CD4-positive, alpha-beta T cell treated with Interleukin-21 for 1 hour (primary cell): ENCODE results near the gene MGME1.

Experiments used
- DNase-seq: peaks from one replicate; pipeline ENCODE4 v3.0.0-alpha.2; 2020

MGME1 gene

DNA sequence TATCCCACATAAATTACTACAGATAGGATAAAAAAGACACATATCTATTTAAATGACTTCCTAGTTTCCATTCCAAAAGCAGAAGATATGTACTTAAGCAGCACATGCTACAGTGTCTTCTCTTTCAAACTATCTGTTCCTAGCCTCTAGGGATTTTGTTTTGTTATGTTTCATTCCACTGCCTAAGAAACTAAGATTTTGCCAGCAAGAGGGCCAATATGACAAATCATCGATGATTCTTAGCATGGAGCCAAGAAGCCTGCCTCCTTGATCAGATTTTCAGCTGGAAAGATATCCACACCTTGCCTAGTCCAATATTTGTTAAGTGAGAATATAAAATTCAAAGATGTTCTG lies 7.3 kb upstream of the MGME1 start:
- DNase-seq: no peak

GRCh38 chr20:17963114-17963897 lies 5.5 kb upstream of the MGME1 start:
- DNase-seq: no peak

- no peak for DNase-seq
These were observed 4.7 kb upstream of the MGME1 start for GRCh38 chr20:17964073-17964472.

DNA sequence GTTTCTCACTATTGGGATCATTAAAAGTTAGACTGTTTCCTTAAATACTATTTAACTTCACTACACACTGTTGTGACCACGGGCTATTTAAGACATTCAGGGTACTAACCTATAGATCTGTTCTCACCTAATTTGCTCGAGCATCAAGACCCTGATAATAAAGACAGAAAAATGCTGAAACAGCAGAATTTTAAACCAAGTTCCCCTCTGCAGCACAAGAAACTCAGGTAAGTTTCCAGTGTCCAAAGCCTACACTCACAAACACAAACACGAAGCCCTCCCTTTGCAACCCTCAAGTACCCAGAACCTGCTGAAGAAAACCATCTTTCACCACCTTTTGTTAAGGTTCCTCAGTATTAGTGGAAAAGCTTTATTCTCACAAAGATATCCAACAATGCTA lies 4.2 kb upstream of the MGME1 start:
- DNase-seq: no peak

- peak; percentile 36 for DNase-seq
These were observed 3.6 kb upstream of the MGME1 start for GRCh38 chr20:17965042-17965697.

DNA sequence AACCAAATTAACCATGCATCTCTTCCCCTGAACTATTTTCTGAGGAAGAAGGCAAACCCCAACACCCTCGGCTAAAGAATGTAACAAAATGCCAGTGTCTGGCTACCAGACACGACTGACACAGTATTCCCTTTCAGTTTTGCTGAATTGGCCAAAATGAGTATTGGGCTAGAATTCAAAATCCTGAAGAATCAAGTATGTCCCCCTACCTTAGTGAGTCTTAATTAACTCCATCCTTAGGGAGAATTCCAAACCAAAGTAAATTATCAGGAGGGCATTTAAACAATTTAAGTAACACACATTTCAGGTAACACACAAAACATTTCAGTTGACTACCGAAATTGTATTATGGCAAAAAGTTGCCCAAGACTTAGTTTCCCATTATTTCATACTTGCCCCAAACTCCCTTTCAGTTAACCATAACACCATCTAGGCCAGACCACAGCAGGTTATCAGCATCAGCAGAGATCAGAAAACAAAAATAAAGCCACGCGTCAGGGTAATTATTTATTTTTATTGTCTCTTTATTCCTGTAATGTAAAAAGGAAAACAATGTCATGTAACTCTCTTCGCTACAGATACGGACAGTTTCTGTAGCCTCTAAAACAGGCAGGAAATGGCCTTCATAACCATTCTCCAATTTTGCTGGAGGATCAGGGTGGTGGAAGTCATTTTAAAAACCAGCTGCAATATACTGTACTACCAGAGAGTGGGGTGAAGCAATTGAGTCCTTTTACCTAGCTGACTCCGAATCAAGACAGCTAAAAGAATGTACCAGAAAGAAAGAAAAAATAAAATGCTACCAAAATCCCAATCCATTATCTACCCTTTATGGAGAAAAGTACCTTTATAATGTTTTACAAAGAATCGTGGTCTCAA lies 2.1 kb upstream of the MGME1 start:
- peak; percentile 61 for DNase-seq

- peak; percentile 42 for DNase-seq
These were observed 1.1 kb upstream of the MGME1 start for GRCh38 chr20:17967521-17968365.

DNA sequence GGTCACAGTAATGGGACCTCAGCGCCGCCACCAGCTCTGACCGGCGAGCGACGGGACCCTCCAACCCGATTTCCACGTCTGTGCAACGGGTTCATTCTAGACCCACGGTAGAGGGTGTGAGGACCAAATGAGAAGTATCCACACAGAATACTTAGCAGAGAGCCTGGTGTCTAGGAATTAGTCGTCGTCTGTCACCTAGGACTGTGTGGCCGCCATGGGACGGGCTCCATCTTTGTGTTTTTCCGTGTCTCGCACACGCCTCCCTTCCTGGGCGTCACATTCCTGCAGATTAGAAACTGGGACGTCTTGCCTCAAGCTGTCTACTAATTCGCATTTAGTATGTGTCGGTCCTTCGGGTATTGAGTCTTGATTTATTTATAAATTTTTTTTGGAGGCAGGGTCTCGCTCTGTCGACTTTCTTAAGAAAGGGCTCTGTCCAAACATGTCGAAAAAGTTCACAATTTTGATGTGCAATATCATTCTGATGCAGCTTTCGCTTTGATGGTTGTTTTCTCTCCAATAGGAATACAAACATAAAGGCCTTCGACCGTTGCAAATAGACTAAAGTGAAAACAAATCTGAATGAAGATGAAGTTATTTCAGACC lies 563 bp downstream of the MGME1 start:
- peak; percentile 48 for DNase-seq

- DNase-seq: peak; percentile 58
These were observed 1.1 kb downstream of the MGME1 start for GRCh38 chr20:17969884-17970409.

DNA sequence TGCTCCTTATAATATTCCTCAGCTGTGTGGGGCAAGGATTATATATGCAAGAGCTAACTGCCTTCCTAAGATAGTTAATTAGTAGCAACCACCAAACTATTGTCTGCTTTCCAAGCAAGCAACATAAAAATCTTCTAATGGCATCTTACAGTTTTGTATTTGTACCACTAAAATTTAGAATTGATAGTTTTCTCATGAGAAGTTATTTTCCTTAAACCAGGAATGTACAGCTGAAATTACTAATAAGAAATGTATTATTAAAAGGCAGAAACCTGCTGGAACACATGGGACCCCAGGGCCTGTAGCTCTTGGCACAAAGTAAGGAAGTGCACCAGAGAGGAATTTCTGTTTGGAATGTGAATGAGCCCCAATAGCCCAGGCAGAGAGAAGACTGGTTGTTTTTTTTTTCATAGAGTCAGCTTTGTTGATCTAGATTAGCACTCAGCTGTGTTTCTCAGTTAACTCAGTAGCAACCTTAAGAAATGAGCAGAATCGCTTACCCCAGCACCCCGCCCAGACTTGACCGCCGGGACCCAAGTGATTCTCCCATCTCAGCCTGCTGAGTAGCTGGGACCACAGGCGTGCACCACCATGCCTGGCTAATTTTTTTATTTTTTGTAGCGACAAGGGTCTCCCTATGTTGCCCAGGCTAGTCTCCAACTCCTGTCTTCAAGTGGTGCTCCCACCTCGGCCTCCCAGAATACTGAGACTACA lies 2.6 kb downstream of the MGME1 start:
- no peak for DNase-seq

- DNase-seq: no peak
These were observed 3.3 kb downstream of the MGME1 start for GRCh38 chr20:17972121-17972520.

DNA sequence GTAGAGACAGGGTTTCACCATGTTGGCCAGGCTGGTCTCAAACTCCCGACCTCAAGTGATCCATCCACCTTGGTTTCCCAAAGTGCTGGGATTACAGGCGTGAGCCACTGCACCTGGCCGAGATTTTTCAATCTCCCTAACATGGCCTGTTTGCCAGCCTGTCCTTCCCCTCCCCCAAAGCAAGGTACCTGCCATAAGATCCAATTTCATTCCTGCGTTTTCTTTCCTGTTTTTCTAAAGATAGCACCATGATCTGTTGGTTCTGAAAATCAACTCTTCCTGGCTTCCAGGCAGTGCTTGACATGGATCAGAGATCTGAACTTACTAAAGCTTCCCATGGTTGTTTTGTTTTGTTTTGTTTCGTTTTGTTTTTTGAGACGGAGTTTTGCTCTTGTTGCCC lies 7.5 kb downstream of the MGME1 start:
- no peak for DNase-seq

GRCh38 chr20:17985388-17986018 lies 16.7 kb downstream of the MGME1 start:
- no peak for DNase-seq

DNA sequence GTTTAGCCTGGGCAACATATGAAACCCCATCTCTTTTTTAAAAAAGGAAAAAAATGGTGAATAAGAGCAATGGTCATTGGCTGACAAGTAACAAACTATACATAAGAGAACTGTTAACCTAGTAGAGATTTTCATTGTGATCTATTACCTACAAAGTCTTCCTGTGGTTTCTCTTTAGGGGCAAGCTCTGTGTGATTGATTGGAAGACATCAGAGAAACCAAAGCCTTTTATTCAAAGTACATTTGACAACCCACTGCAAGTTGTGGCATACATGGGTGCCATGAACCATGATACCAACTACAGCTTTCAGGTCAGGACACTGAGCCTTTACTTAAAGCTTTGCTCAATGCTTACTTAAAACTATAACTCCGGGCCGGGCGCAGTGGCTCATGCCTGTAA lies 19.2 kb downstream of the MGME1 start:
- DNase-seq: peak; percentile 26

DNA sequence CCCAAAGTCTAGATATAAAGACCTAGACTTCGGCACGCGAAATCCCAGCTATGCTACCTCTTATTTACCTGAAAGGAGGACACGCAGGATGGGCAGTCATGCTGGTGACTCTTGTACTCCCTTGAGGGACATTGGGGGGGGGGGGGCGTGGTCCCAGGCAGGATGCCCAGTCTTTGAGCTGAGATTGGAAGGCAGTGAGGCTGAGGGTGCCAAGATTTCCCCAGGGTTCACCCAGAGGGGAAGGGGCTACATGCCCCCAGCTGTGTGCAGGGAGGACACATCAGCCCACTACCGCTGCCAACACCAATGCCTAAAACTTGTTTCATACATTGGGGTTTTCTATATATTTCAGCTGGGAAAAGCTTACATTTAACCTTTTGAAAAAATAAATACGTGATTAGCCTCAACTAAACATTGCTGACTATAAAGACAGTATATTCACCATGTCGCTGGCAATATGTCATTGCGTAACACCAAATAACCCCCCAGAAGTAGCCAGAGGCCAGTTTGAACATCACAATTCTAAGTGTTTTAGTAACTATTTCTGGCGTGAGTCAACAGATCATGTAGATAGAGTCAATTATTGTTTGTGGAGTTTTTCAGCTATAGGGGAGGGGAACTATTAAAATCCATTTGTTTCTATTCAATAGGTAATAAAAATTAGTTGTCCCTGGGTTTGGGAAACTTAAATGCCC lies 21.6 kb downstream of the MGME1 start:
- no peak for DNase-seq

DNA sequence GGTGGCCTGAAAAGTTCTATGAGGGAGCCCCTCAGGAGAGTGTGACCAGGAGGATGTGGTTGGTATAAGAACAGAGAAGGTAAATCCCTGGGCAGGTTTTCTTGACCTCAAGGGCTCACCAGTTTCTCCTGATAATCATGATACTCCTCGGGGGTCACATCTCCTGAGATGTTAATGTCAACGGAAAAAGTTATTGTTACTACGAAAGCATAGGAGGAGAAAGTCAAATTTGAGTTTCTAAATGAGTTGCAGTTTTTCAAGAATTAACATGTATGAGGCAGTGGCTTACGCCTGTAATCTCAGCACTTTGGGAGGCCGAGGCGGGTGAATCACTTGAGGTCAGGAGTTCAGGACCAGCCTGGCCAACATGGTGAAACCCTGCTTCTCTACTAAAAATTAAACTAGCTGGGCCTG lies 23.4 kb downstream of the MGME1 start:
- DNase-seq: no peak

DNA sequence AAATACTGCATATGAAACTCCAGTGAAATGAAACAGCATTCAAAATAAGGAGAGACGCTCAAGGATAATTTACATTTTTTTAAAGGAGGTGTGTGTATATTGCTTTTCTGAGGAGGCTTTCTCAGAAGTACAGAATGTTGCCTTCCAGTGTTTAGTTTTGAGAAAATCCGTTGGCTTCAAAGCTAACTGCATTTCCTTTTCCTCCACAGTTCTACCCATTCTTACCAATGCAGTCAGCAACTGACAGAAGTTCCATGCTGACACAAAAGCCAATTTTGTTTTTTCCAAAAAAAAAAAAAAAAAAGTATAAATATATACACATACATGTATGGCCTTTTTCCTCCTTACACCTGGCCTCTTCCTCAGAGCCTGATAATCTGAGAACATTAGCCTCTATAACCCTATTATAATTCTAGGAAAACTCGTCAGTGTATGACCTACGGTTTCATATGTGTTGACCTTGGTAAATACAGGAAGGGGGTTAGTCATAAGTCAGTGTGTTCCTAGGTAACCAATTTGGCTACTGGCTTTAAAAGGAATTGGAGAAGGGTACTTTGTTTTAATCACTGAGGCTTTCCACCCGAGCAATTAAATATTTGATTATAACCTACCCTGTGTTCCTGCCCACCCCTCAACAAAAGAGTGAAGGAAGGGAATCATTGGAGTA lies 24.2 kb downstream of the MGME1 start:
- no peak for DNase-seq

- DNase-seq: no peak
These were observed 24.7 kb downstream of the MGME1 start for GRCh38 chr20:17993546-17993945.

GRCh38 chr20:17995967-17996819 lies 27.4 kb downstream of the MGME1 start:
- DNase-seq: peak; percentile 78
